Esophagus muscularis mucosa (tissue), 4 donors: Measurements from ENCODE around the gene AWAT2. TPM values are rescaled to one million over a fixed set of nuclear protein-coding genes. Genes with fewer than 3 reads are reported as not detected.

ENCODE experiments used
- DNase-seq: peaks from one replicate; pipeline ENCODE4 v3.0.0-alpha.2; 2017; ENCODE audit errors: extremely low spot score
- H3K27ac ChIP-seq, 4 donors: fragments of 200-600 bp; sonication (generic); replicated peaks in 1 of 4; 1 replicate in 3 of 4; 2 replicates in 1 of 4; pipeline ENCODE4 v1.5.1; 2016 to 2019; ENCODE audit warnings: mild to moderate bottlenecking in 1 of 4
- H3K27me3 ChIP-seq, 4 donors: fragments of 200-600 bp; sonication (generic); one replicate each; pipeline versions ENCODE4 v1.5.1 to v1.6.0; 2016 to 2019
- H3K36me3 ChIP-seq, 4 donors: fragments of 200-600 bp; sonication (generic); one replicate each; pipeline ENCODE4 v1.5.1; 2016 to 2019
- H3K4me1 ChIP-seq, 4 donors: fragments of 200-600 bp; sonication (generic); one replicate each; pipeline ENCODE4 v1.5.1; 2016 to 2019
- H3K4me3 ChIP-seq, 4 donors: fragments of 200-600 bp; sonication (generic); 1 replicate in 2 of 4; 2 replicates in 2 of 4; pipeline ENCODE4 v1.5.1; 2016 to 2019; ENCODE audit warnings: mild to moderate bottlenecking in 4 of 4, moderate library complexity in 1 of 4
- H3K9me3 ChIP-seq, 4 donors: fragments of 200-600 bp; sonication (generic); 1 replicate in 3 of 4; 2 replicates in 1 of 4; pipeline ENCODE4 v1.5.1; 2016 to 2019
- CTCF ChIP-seq, 3 experiments: fragments of 200-600 bp in 2 of 3; fragments of 450-650 bp in 1 of 3; sonication (generic) in 2 of 3; IDR thresholded peaks; one replicate each; pipeline ENCODE4 v1.5.1; 2017 to 2019; ENCODE audit warnings: antibody characterized with exemption in 3 of 3, mild to moderate bottlenecking in 2 of 3, moderate library complexity in 1 of 3
- EP300 ChIP-seq: sonication (generic); formaldehyde crosslinking; IDR thresholded peaks from one replicate; pipeline ENCODE4 v1.6.1; 2017; ENCODE audit warnings: antibody characterized with exemption
- POLR2A ChIP-seq: fragments of 450-650 bp; IDR thresholded peaks from one replicate; pipeline ENCODE4 v1.6.1; 2017; ENCODE audit warnings: antibody characterized with exemption, moderate library complexity, mild to moderate bottlenecking, low read depth
- POLR2AphosphoS5 ChIP-seq, 2 donors: sonication (generic); formaldehyde crosslinking; IDR thresholded peaks; one replicate each; pipeline ENCODE4 v1.6.1; 2017; ENCODE audit warnings: antibody characterized with exemption in 2 of 2
- WGBS: methylation state at CpG from one replicate; pipeline ENCODE4 v1.1.5; 2018; 5-methylcytosine and 5-hydroxymethylcytosine counted together
- intact Hi-C: fragments of 100-400 bp; cut with DNase I; formaldehyde crosslinking; loops from one replicate; pipeline ENCODE4 v1.15.1; 2023
- total RNA-seq, 4 donors: library from RNA; depleted of rRNA; stranded (reverse); fragments of >200 nt; gene quantifications; one replicate each; pipeline versions ENCODE4 v1.1.0 to v1.2.1, GENCODE V29; 2016

Gene AWAT2
- total RNA-seq, 4 donors from 2014 or later, result not detected

- WGBS, result 87% methylated on average over 2 of the region's 2 CpGs
- intact Hi-C loops, result no loop called here
Observed at GRCh38 chrX:70039758-70040157, 10.0 kb downstream of the AWAT2 start.

GRCh38 chrX:70038951-70039350, 10.8 kb downstream of the AWAT2 start:
- Histone ChIP-seq H3K4me3 (no peak overlapping the region), H3K27me3 (no peaks in the 10 kb centered on the region), H3K4me1 (no peaks in the 10 kb centered on the region), H3K27ac (no peak overlapping the region), H3K36me3 (peaks cover 0 to 4% (median 0%) of the 10 kb centered on the region in 4 donors), H3K9me3 (no peaks in the 10 kb centered on the region)
- WGBS, result 87% methylated on average over 1 of the region's 1 CpG
- intact Hi-C loops, result no loop called here
- peak; percentile 21 for DNase-seq
- TF ChIP-seq CTCF (IDR thresholded peaks at IDR 0.05) (no peak), POLR2AphosphoS5 (IDR thresholded peaks at IDR 0.05) (no peak), EP300 (no peak), POLR2A (no peak)

More at GRCh38 chrX:70039758-70040157, 10.0 kb downstream of the AWAT2 start:
- DNase-seq, result peak; percentile 3
- Histone ChIP-seq H3K27ac (no peak overlapping the region), H3K9me3 (no peaks in the 10 kb centered on the region), H3K4me3 (no peak overlapping the region), H3K27me3 (no peaks in the 10 kb centered on the region), H3K36me3 (peaks cover 0 to 4% (median 0%) of the 10 kb centered on the region in 4 donors), H3K4me1 (no peaks in the 10 kb centered on the region)
- TF ChIP-seq POLR2AphosphoS5 (IDR thresholded peaks at IDR 0.05) (no peak), CTCF (IDR thresholded peaks at IDR 0.05) (no peak), POLR2A (no peak), EP300 (no peak)

GRCh38 chrX:70038515-70038914, 11.2 kb downstream of the AWAT2 start:
- TF ChIP-seq POLR2A, result no peak
- TF ChIP-seq POLR2AphosphoS5 (IDR thresholded peaks at IDR 0.05), result no peak
- TF ChIP-seq CTCF (IDR thresholded peaks at IDR 0.05), result no peak
- no peak for TF ChIP-seq EP300
- 94% methylated on average over 2 of the region's 2 CpGs for WGBS
- H3K36me3 ChIP-seq, result peaks cover 0 to 4% (median 0%) of the 10 kb centered on the region in 4 donors

GRCh38 chrX:70034646-70035045, 15.1 kb downstream of the AWAT2 start:
- no peak for TF ChIP-seq EP300
- TF ChIP-seq CTCF (IDR thresholded peaks at IDR 0.05), result no peak
- no peak for TF ChIP-seq POLR2AphosphoS5 (IDR thresholded peaks at IDR 0.05)
- no peak for TF ChIP-seq POLR2A
- intact Hi-C loops, result no loop called here
- no peak overlapping the region for H3K27ac ChIP-seq
- no peaks in the 10 kb centered on the region for H3K9me3 ChIP-seq
- peaks cover 0 to 4% (median 0%) of the 10 kb centered on the region in 4 donors for H3K36me3 ChIP-seq
- 66% methylated on average over 4 of the region's 4 CpGs for WGBS
- H3K4me3 ChIP-seq, result no peak overlapping the region
- peaks cover 0 to 6% (median 3%) of the 10 kb centered on the region in 4 donors for H3K4me1 ChIP-seq
- no peaks in the 10 kb centered on the region for H3K27me3 ChIP-seq
- no peak for DNase-seq

More at GRCh38 chrX:70038515-70038914, 11.2 kb downstream of the AWAT2 start:
- Histone ChIP-seq H3K4me3 (no peak overlapping the region), H3K27me3 (no peaks in the 10 kb centered on the region), H3K9me3 (no peaks in the 10 kb centered on the region), H3K27ac (no peak overlapping the region), H3K4me1 (no peaks in the 10 kb centered on the region)
- no peak for DNase-seq
- intact Hi-C loops, result no loop called here
